Ascending aorta (tissue), 2 donors: ENCODE results near the gene HACE1. TPM values are rescaled to one million over a fixed set of nuclear protein-coding genes. Genes with fewer than 3 reads are reported as not detected.

Source experiments
- DNase-seq, 2 donors: peaks; one replicate each; pipeline ENCODE4 v3.0.0-alpha.2; 2019; ENCODE audit warnings: low spot score in 2 of 2
- H3K27ac ChIP-seq, 2 donors: fragments of 200-600 bp; sonication (generic); one replicate each; pipeline ENCODE4 v1.5.1; 2016 to 2017; ENCODE audit warnings: mild to moderate bottlenecking in 1 of 2
- H3K27me3 ChIP-seq: fragments of 200-600 bp; sonication (generic); one replicate; pipeline ENCODE4 v1.5.1; 2017
- H3K36me3 ChIP-seq, 2 donors: fragments of 200-600 bp; sonication (generic); one replicate each; pipeline ENCODE4 v1.5.1; 2016
- H3K4me1 ChIP-seq, 2 donors: fragments of 200-600 bp; sonication (generic); one replicate each; pipeline ENCODE4 v1.5.1; 2016 to 2017; ENCODE audit warnings: mild to moderate bottlenecking in 1 of 2
- H3K4me3 ChIP-seq, 2 donors: fragments of 200-600 bp; sonication (generic); one replicate each; pipeline ENCODE4 v1.5.1; 2016 to 2017; ENCODE audit warnings: mild to moderate bottlenecking in 1 of 2
- H3K9me3 ChIP-seq, 2 donors: fragments of 200-600 bp; sonication (generic); one replicate each; pipeline ENCODE4 v1.5.1; 2016
- intact Hi-C: fragments of 100-400 bp; cut with DNase I; formaldehyde crosslinking; loops from one replicate; pipeline ENCODE4 v1.15.1; 2023
- total RNA-seq: library from RNA; depleted of rRNA; stranded (reverse); fragments of >200 nt; gene quantifications from one replicate; pipeline ENCODE4 v1.1.0, GENCODE V29; 2016
- TF ChIP-seq, protein P1 (sequence below), 3 experiments: fragments of 200-600 bp in 2 of 3; fragments of 450-650 bp in 1 of 3; sonication (generic) in 2 of 3; IDR thresholded peaks; one replicate each; pipeline ENCODE4 v1.5.1; 2016 to 2019; ENCODE audit warnings: antibody characterized with exemption in 3 of 3, mild to moderate bottlenecking in 1 of 3, moderate library complexity in 1 of 3

Gene HACE1
- total RNA-seq, 1 donor from 2014 or later = 7.7 TPM

DNA sequence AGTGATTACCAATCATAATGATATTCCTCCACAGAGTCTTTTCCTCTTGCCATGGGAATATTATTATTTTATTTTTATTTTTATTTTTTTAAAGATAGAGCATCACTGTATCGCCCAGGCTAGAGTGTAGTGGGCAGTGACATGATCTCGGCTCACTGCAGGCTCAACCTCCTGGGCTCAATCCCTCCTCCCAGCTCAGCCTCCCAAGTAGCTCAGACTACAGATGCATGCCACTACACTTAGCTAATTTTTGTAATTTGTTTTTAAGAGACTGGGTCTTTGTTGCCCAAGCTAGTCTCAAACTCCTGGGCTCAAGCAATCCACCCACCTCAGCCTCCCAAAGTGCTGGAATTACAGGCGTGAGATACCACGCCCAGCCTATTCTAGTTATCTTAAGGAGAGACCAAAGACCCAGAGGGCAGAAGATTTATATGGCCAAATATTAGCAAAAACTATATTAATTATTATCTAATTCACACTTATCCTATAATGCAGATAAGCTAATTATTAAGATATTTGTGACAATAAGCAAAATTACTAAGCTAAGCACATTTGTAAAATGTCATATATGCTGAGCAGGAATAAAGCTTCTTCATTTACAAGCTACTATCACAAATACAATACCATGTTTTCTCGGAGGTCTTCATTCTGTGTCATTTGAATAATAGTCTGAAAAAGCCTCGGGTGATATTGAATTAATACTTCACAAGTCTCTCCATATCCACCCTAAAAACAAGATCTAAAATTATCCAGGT lies 63.5 kb downstream of the HACE1 start:
- Histone ChIP-seq H3K36me3 (peaks cover 3 to 27% of the 10 kb centered on the region in 2 donors), H3K4me1 (no peaks in the 10 kb centered on the region), H3K27ac (no peak overlapping the region), H3K4me3 (no peak overlapping the region), H3K27me3 (no peaks in the 10 kb centered on the region), H3K9me3 (no peaks in the 10 kb centered on the region)
- DNase-seq = no peak
- intact Hi-C loops = no loop called here
- TF ChIP-seq, protein P1, sequence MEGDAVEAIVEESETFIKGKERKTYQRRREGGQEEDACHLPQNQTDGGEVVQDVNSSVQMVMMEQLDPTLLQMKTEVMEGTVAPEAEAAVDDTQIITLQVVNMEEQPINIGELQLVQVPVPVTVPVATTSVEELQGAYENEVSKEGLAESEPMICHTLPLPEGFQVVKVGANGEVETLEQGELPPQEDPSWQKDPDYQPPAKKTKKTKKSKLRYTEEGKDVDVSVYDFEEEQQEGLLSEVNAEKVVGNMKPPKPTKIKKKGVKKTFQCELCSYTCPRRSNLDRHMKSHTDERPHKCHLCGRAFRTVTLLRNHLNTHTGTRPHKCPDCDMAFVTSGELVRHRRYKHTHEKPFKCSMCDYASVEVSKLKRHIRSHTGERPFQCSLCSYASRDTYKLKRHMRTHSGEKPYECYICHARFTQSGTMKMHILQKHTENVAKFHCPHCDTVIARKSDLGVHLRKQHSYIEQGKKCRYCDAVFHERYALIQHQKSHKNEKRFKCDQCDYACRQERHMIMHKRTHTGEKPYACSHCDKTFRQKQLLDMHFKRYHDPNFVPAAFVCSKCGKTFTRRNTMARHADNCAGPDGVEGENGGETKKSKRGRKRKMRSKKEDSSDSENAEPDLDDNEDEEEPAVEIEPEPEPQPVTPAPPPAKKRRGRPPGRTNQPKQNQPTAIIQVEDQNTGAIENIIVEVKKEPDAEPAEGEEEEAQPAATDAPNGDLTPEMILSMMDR (IDR thresholded peaks at IDR 0.05) = no peak

DNA sequence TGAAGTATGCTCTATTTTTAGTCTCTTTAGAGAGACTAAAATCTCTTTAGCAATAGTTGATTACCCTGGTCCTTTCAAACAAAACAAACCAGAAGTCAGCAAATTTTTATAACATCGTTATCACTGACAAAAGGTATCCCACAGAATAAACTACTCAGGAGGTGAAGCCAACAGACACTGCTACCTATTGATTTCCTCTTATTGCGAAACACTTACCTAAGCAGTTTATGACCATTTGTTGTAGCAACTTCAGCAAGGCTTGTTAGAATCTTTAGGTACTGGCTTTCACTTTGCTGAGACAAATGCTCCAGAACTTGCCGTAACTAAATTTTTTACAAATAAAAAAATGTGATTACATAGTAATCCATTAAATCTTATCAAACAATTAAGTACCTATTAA lies 64.4 kb downstream of the HACE1 start:
- Histone ChIP-seq H3K27me3 (no peaks in the 10 kb centered on the region), H3K9me3 (no peaks in the 10 kb centered on the region), H3K27ac (no peak overlapping the region), H3K36me3 (peaks cover 3 to 18% of the 10 kb centered on the region in 2 donors), H3K4me3 (no peak overlapping the region), H3K4me1 (no peaks in the 10 kb centered on the region)
- TF ChIP-seq, protein P1 (IDR thresholded peaks at IDR 0.05) = no peak
- DNase-seq = no peak
- intact Hi-C loops = no loop called here

DNA sequence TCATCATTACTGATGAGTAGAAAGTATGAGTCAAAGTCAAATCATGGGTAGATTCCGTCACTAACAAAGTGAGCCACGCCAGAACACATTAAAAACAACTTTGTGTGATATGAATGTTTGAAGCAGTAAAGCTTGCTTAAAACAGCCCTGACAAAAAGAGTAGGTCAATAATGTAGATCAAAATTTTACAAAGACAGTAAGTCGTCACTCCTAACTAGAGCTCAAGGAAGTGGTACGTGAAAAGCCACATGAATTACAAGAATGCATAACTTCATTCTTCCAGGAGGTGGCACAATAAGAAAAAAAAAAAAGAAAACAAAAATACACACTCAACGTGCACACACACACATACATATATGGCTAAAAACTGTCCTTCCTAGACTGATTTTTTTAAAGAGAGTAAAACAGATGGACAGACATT lies 69.9 kb downstream of the HACE1 start:
- DNase-seq = no peak
- Histone ChIP-seq H3K36me3 (peaks cover 0 to 5% of the 10 kb centered on the region in 2 donors), H3K9me3 (no peaks in the 10 kb centered on the region), H3K27ac (no peak overlapping the region), H3K4me1 (no peaks in the 10 kb centered on the region), H3K27me3 (no peaks in the 10 kb centered on the region), H3K4me3 (no peak overlapping the region)
- intact Hi-C loops = no loop called here
- TF ChIP-seq, protein P1 (IDR thresholded peaks at IDR 0.05) = peak in 1 of 3 experiments; percentile 17

DNA sequence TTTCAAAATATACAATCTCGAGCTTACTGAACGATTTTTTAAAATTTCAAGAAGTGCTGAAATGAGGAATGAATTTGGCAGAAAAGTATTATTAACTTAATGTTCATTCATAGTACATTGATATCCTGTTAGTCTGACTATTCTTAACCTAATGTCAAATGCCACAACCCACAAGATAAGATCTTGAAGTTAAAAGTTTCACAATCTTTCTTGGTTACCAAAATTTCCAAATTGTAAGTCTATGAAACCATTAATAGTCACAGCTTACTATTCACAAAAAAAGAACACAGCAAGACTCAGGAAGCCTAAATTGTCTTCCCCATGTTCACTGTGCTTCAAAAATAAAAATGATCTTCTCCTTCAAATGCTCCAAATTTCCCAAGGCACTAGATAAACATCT lies 71.3 kb downstream of the HACE1 start:
- H3K27ac ChIP-seq = no peak overlapping the region
- no peaks in the 10 kb centered on the region for H3K9me3 ChIP-seq
- TF ChIP-seq, protein P1 (IDR thresholded peaks at IDR 0.05) = no peak
- intact Hi-C loops = no loop called here
- H3K4me1 ChIP-seq = no peaks in the 10 kb centered on the region
- peaks cover 2 to 4% of the 10 kb centered on the region in 2 donors for H3K36me3 ChIP-seq
- DNase-seq = no peak
- no peak overlapping the region for H3K4me3 ChIP-seq
- H3K27me3 ChIP-seq = no peaks in the 10 kb centered on the region

DNA sequence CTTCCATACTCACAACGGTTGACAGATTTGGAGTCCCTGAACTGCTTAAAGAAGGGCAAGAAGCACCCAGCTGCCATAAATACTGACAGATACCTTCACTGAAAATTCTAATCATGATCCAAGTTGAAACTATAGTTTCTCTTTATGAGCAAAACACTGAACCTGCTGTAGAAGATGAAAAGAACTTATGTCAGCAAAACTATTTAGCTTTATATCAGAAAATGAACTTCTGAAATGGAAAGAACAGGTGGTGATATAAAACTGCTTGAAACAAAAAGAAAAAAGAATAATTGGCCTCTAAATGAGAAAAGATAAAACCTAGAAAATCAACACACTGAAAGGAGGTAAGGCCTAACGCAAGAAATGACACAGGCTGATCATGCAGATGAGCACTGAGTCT lies 72.4 kb downstream of the HACE1 start:
- Histone ChIP-seq H3K9me3 (no peaks in the 10 kb centered on the region), H3K36me3 (peaks cover 6 to 11% of the 10 kb centered on the region in 2 donors), H3K27me3 (no peaks in the 10 kb centered on the region), H3K4me1 (no peaks in the 10 kb centered on the region), H3K27ac (no peak overlapping the region), H3K4me3 (no peak overlapping the region)
- DNase-seq = no peak
- TF ChIP-seq, protein P1 (IDR thresholded peaks at IDR 0.05) = no peak
- intact Hi-C loops = no loop called here
